Heart left ventricle (tissue), 16 donors: ENCODE measurements around the gene MEX3B. TPM values are rescaled to one million over a fixed set of nuclear protein-coding genes. Genes with fewer than 3 reads are reported as not detected.
A peak's percentile ranks its signal among the peaks of the same experiment; 100 is the strongest.

ENCODE experiments used
- ATAC-seq, 4 donors: fragments of 200-7000 bp; cut with Tn5 transposase; one replicate each; pipeline ENCODE4 v1.9.1; 2020 to 2022; ENCODE audit warnings: moderate library complexity in 4 of 4, mild to moderate bottlenecking in 3 of 4, moderate number of reproducible peaks in 1 of 4
- DNase-seq, 5 donors: peaks; one replicate each; pipeline ENCODE4 v3.0.0-alpha.2; 2020
- H3K27ac ChIP-seq, 12 donors: fragments of 200-600 bp; sonication (generic) in 4 of 12; one replicate each; pipeline versions ENCODE4 v1.5.0 to v1.8.0; 2016 to 2022; ENCODE audit warnings: mild to moderate bottlenecking in 2 of 12
- H3K27me3 ChIP-seq, 9 donors: fragments of 200-600 bp; sonication (generic) in 2 of 9; one replicate each; pipeline versions ENCODE4 v1.5.1 to v1.8.0; 2016 to 2022; ENCODE audit warnings: mild to moderate bottlenecking in 3 of 9
- H3K36me3 ChIP-seq, 9 donors: fragments of 200-600 bp; sonication (generic) in 2 of 9; one replicate each; pipeline versions ENCODE4 v1.5.0 to v1.8.0; 2018 to 2022; ENCODE audit warnings: mild to moderate bottlenecking in 2 of 9
- H3K4me1 ChIP-seq, 12 donors: fragments of 200-600 bp; sonication (generic) in 4 of 12; one replicate each; pipeline versions ENCODE4 v1.5.0 to v1.8.0; 2016 to 2022; ENCODE audit warnings: mild to moderate bottlenecking in 3 of 12
- H3K4me3 ChIP-seq, 12 donors: fragments of 200-600 bp; sonication (generic) in 4 of 12; one replicate each; pipeline versions ENCODE4 v1.5.0 to v1.8.0; 2017 to 2022; ENCODE audit warnings: mild to moderate bottlenecking in 9 of 12, moderate library complexity in 4 of 12
- H3K9me3 ChIP-seq, 12 donors: fragments of 200-600 bp; sonication (generic) in 4 of 12; one replicate each; pipeline versions ENCODE4 v1.5.0 to v1.8.0; 2016 to 2022; ENCODE audit warnings: mild to moderate bottlenecking in 1 of 12
- CTCF ChIP-seq, 12 donors: fragments of 200-600 bp; sonication (generic) in 4 of 12; IDR thresholded peaks; one replicate each; pipeline versions ENCODE4 v1.5.0 to v1.8.0; 2018 to 2022; ENCODE audit warnings: antibody characterized with exemption in 12 of 12, mild to moderate bottlenecking in 5 of 12
- POLR2A ChIP-seq, 2 donors: fragments of 450-650 bp; IDR thresholded peaks; one replicate each; pipeline ENCODE4 v1.6.1; 2017; ENCODE audit warnings: antibody characterized with exemption in 2 of 2, mild to moderate bottlenecking in 2 of 2, moderate library complexity in 2 of 2
- WGBS, 4 donors: extraction: QIAGEN DNeasy Blood & Tissue Kit in 2 of 4; methylation state at CpG; one replicate each; pipeline versions ENCODE4 v1.1.5 to v1.1.7; 2013 to 2018; 5-methylcytosine and 5-hydroxymethylcytosine counted together
- intact Hi-C, 10 donors: fragments of 100-400 bp; cut with DNase I; formaldehyde crosslinking; loops; one replicate each; pipeline versions ENCODE4 v1.11.1 to v1.14.2; 2022
- long read RNA-seq, 3 donors: library from polyadenylated mRNA; unstranded; transcript quantifications; one replicate each; pipeline ENCODE4 v2.0.0, GENCODE V29; 2020 to 2021
- polyA plus RNA-seq, 2 donors: library from polyadenylated mRNA; stranded (reverse); fragments of 200-250 nt; gene quantifications; one replicate each; pipeline ENCODE4 v1.2.3, GENCODE V29; 2013
- total RNA-seq, 9 donors: library from RNA; depleted of rRNA in 2 of 9; stranded (reverse); fragments of >200 nt in 2 of 9; fragmentation: NEBNext Ultra II Directional in 3 of 9; extraction: Animal tissue kit (Norgen Biotek cat#: 25700) in 3 of 9; gene quantifications; one replicate each; pipeline versions ENCODE4 v1.1.0 to v1.2.4, GENCODE V29; 2016 to 2023
- donor health status: ischemic (EF 13 %, LVEDD 7.1; RV severe dilation, severe dysfunction).
- donor health status: healthy with polysubstance abuse.
- donor health status: DM: no; HTN: yes; CAD: no.
- donor health status: DM: no; HTN: no; CAD: no.
- donor health status: ischemic (EF 25% LVEDD 6.9; RV normal size, moderate dysfunction).
- donor health status: ischemic (EF 25% LVEDD 5.7; RV mildly dilated, moderate dysfunction).
- donor health status: healthy.
- donor health status: DM: yes; HTN: yes; CAD: no.
- donor health status: ischemic (EF 35%, LVEDD 5.7; RV mildly dilated, moderate dysfunction).
- donor health status: nonischemic (EF 11% LVEDD 7.7; RV severe dilation, severe dysfunction).
- donor health status: DM: yes; HTN: yes; CAD: no.
- donor health status: PGD.
- donor health status: ischemic (EF 29% LVEDD 5.4; RV normal size, mild dysfunction).
- donor health status: nonischemic (EF 23%, LVEDD 6.1; RV moderate dilation, normal function).

The MEX3B gene
- 1 to 10 TPM; 2.0 to 4.2 (median 3.0) TPM for total RNA-seq
- polyA plus RNA-seq, result 1 to 10 TPM; 1.3 to 5.3 TPM
- long read RNA-seq, donor 1, full-length matches to known transcripts, result 9 of 9 reads
- long read RNA-seq, donor 1, partial matches to known transcripts, result 0 of 9 reads
- long read RNA-seq, donor 1, other reads (novel, unspliced or antisense), result 0 of 9 reads
- long read RNA-seq, donor 2, full-length matches to known transcripts, result 4 of 4 reads
- long read RNA-seq, donor 2, partial matches to known transcripts, result 0 of 4 reads
- long read RNA-seq, donor 2, other reads (novel, unspliced or antisense), result 0 of 4 reads
- long read RNA-seq, donor 3, full-length matches to known transcripts, result 7 of 7 reads
- long read RNA-seq, donor 3, partial matches to known transcripts, result 0 of 7 reads
- long read RNA-seq, donor 3, other reads (novel, unspliced or antisense), result 0 of 7 reads

GRCh38 chr15:82045892-82046665 lies at the start of gene MEX3B:
Gene MEX3B, minus strand, starts transcription at chr15:82046018. Its CDS starts 313 bp downstream, at chr15:82045705.
- ATAC-seq (peak; percentile 90 to 97 (median 94)), DNase-seq (peak; percentile 98 to 99 (median 99))
- no peaks in the 10 kb centered on the region for H3K9me3 ChIP-seq
- H3K4me3 ChIP-seq, result peak within 1 kb of the TSS; percentile 65 to 97 (median 87)
- peaks cover 0 to 16% (median 0%) of the 10 kb centered on the region in 9 donors for H3K36me3 ChIP-seq
- 0 to 1% (median 0%) methylated on average over 18 to 68 of the region's 68 CpGs for WGBS, 4 donors
- no peaks in the 10 kb centered on the region for H3K27me3 ChIP-seq
- peaks cover 0 to 35% (median 18%) of the 10 kb centered on the region in 12 donors for H3K4me1 ChIP-seq
- intact Hi-C loops, result loop anchor here in 7 of 10 donors (2.0 to 10.0 kb wide), 18 partner anchors 89 to 1051 kb away; partner anchors contain the start of genes RPS17 (in 1 of the 7) and STARD5 (in 1 of the 7)
- TF ChIP-seq CTCF (IDR thresholded peaks at IDR 0.05) (peak in 1 of 12 donors; percentile 4), POLR2A (IDR thresholded peaks at IDR 0.05) (no peak)
- peak within 1 kb of the TSS; percentile 90 to 100 (median 97) for H3K27ac ChIP-seq

- H3K27me3 ChIP-seq, result no peaks in the 10 kb centered on the region
- TF ChIP-seq CTCF (IDR thresholded peaks at IDR 0.05) (no peak), POLR2A (IDR thresholded peaks at IDR 0.05) (no peak)
- no peak for DNase-seq
- 64 to 72% (median 68%) methylated on average over 13 of the region's 13 CpGs for WGBS, 4 donors
- intact Hi-C loops, result no loop called here
- peaks cover 0 to 5% (median 0%) of the 10 kb centered on the region in 12 donors for H3K9me3 ChIP-seq
- H3K27ac ChIP-seq, result no peak overlapping the region
- H3K36me3 ChIP-seq, result no peaks in the 10 kb centered on the region
- H3K4me1 ChIP-seq, result no peaks in the 10 kb centered on the region
- no peak overlapping the region for H3K4me3 ChIP-seq
- no peak for ATAC-seq
Measured at GRCh38 chr15:82093774-82094211, 48.0 kb upstream of the MEX3B start.

- WGBS, 4 donors, result 87 to 92% (median 89%) methylated on average over 5 of the region's 5 CpGs
- intact Hi-C loops, result no loop called here
- ATAC-seq (no peak), DNase-seq (no peak)
- TF ChIP-seq CTCF (IDR thresholded peaks at IDR 0.05) (no peak), POLR2A (IDR thresholded peaks at IDR 0.05) (no peak)
- Histone ChIP-seq H3K4me1 (no peaks in the 10 kb centered on the region), H3K4me3 (no peak overlapping the region), H3K36me3 (no peaks in the 10 kb centered on the region), H3K27me3 (no peaks in the 10 kb centered on the region), H3K9me3 (peaks cover 0 to 5% (median 0%) of the 10 kb centered on the region in 12 donors), H3K27ac (no peak overlapping the region)
Measured at GRCh38 chr15:82093325-82093724, 47.5 kb upstream of the MEX3B start.
